K562 (cell line): ENCODE data around the gene TRIAP1.
"Not testable (repeated sequence)": the region's sequence is repeated elsewhere in the genome, so short reads cannot be mapped to it uniquely, and the experiment has no call there.

ENCODE experiments used
- CBX3 ChIP-seq, 2 experiments: IDR thresholded peaks; 1 replicate in 1 of 2; 2 replicates in 1 of 2; pipeline ENCODE4 v1.6.1; 2012; ENCODE audit warnings: inconsistent platforms in 2 of 2, low read length in 2 of 2, borderline replicate concordance in 1 of 2, control low read depth in 1 of 2
- JUNB ChIP-seq: fragments of 450-650 bp; formaldehyde crosslinking; conservative IDR thresholded peaks from 2 replicates; pipeline ENCODE4 v1.4.0; 2020; ENCODE audit warnings: mild to moderate bottlenecking
- L3MBTL2 ChIP-seq: fragments of 450-650 bp; IDR thresholded peaks from 2 replicates; pipeline ENCODE4 v1.6.1; 2016; ENCODE audit warnings: mild to moderate bottlenecking, moderate library complexity
- MEIS2 ChIP-seq: fragments of 450-650 bp; IDR thresholded peaks from 2 replicates; pipeline ENCODE4 v1.6.1; 2014; ENCODE audit warnings: mild to moderate bottlenecking; ENCODE audit not compliant: partially characterized antibody
- RAD21 ChIP-seq, 2 experiments: fragments of 250-450 bp in 1 of 2; fragments of 450-650 bp in 1 of 2; sonication (Bioruptor Pico) in 1 of 2; formaldehyde crosslinking in 1 of 2; IDR thresholded peaks in 1 of 2; conservative IDR thresholded peaks in 1 of 2; 2 replicates each; pipeline versions ENCODE4 v1.4.0 to v1.8.0; 2020 to 2022; ENCODE audit warnings: mild to moderate bottlenecking in 2 of 2, moderate library complexity in 1 of 2
- RFX5 ChIP-seq: IDR thresholded peaks from 2 replicates; pipeline ENCODE4 v1.6.1; 2011; ENCODE audit warnings: low read depth, mild to moderate bottlenecking, improper control_type of control experiment, low read length
- ZBED1 ChIP-seq: IDR thresholded peaks from 2 replicates; pipeline ENCODE4 v1.6.1; 2014
- ZNF707 ChIP-seq: fragments of 250-450 bp; sonication (Bioruptor Pico); conservative IDR thresholded peaks from 2 replicates; pipeline ENCODE4 v1.8.0; 2022; ENCODE audit warnings: inconsistent platforms, mild to moderate bottlenecking, moderate library complexity
- TF ChIP-seq, protein P1 (sequence below): sonication (generic); formaldehyde crosslinking; IDR thresholded peaks from 2 replicates; pipeline ENCODE4 v1.5.0; 2020; ENCODE audit warnings: missing genetic modification reagents
- TF ChIP-seq, protein P2 (sequence below), 3 experiments: IDR thresholded peaks in 2 of 3; conservative IDR thresholded peaks in 1 of 3; 2 replicates each; pipeline ENCODE4 v1.5.1; 2011 to 2012; ENCODE audit warnings: low read length in 3 of 3, mild to moderate bottlenecking in 3 of 3, control low read depth in 2 of 3, improper control_type of control experiment in 1 of 3, inconsistent platforms in 1 of 3, low read depth in 1 of 3, mixed read lengths in 1 of 3, moderate library complexity in 1 of 3; ENCODE audit not compliant: insufficient read depth in 2 of 3
- TF ChIP-seq, protein P3 (sequence below): fragments of 450-650 bp; IDR thresholded peaks from 2 replicates; pipeline ENCODE4 v1.6.1; 2016
- TF ChIP-seq, protein P4 (sequence below), 2 experiments: fragments of 450-650 bp; IDR thresholded peaks; 2 replicates each; pipeline ENCODE4 v1.6.1; 2016; ENCODE audit warnings: mild to moderate bottlenecking in 2 of 2, borderline replicate concordance in 1 of 2, low read depth in 1 of 2, moderate library complexity in 1 of 2

DNA sequence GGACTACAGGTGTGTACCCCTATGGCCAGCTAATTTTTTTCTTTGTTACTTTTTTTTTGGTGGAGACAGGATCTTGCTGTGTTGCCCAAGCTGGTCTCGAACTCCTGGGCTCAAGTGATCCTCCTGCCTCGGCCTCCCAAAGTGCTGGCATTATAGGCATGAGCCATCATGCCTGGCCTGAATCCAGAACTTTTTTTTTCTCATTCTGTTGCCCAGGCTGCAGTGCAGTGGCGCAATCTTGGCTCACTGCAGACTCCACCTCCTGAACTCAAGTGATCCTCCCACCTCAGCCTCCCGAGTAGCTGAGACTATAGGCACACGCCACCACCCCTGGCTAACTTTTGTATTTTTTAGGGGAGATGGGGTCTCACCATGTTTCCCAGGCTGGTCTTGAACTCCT is 6.3 kb upstream of the TRIAP1 start:
- not testable (repeated sequence) for TF ChIP-seq RAD21 (CRISPR knock-in tag; conservative IDR thresholded peaks at IDR 0.05 in 1 of 2, IDR thresholded peaks at IDR 0.05 in 1 of 2); ZNF707 (CRISPR knock-in tag); L3MBTL2; JUNB; RFX5; ZBED1; MEIS2; CBX3 (IDR thresholded peaks at IDR 0.05; ENCODE audit: borderline replicate concordance in 1 of 2, low read length in 2 of 2)
- TF ChIP-seq, protein P1, sequence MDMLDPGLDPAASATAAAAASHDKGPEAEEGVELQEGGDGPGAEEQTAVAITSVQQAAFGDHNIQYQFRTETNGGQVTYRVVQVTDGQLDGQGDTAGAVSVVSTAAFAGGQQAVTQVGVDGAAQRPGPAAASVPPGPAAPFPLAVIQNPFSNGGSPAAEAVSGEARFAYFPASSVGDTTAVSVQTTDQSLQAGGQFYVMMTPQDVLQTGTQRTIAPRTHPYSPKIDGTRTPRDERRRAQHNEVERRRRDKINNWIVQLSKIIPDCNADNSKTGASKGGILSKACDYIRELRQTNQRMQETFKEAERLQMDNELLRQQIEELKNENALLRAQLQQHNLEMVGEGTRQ (CRISPR knock-in tag) = not testable (repeated sequence)
- TF ChIP-seq, protein P2, sequence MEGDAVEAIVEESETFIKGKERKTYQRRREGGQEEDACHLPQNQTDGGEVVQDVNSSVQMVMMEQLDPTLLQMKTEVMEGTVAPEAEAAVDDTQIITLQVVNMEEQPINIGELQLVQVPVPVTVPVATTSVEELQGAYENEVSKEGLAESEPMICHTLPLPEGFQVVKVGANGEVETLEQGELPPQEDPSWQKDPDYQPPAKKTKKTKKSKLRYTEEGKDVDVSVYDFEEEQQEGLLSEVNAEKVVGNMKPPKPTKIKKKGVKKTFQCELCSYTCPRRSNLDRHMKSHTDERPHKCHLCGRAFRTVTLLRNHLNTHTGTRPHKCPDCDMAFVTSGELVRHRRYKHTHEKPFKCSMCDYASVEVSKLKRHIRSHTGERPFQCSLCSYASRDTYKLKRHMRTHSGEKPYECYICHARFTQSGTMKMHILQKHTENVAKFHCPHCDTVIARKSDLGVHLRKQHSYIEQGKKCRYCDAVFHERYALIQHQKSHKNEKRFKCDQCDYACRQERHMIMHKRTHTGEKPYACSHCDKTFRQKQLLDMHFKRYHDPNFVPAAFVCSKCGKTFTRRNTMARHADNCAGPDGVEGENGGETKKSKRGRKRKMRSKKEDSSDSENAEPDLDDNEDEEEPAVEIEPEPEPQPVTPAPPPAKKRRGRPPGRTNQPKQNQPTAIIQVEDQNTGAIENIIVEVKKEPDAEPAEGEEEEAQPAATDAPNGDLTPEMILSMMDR (IDR thresholded peaks at IDR 0.05 in 2 of 3, conservative IDR thresholded peaks at IDR 0.05 in 1 of 3; ENCODE audit: insufficient read depth in 2 of 3, low read depth in 1 of 3, low read length in 3 of 3) = not testable (repeated sequence)
- TF ChIP-seq, protein P3, sequence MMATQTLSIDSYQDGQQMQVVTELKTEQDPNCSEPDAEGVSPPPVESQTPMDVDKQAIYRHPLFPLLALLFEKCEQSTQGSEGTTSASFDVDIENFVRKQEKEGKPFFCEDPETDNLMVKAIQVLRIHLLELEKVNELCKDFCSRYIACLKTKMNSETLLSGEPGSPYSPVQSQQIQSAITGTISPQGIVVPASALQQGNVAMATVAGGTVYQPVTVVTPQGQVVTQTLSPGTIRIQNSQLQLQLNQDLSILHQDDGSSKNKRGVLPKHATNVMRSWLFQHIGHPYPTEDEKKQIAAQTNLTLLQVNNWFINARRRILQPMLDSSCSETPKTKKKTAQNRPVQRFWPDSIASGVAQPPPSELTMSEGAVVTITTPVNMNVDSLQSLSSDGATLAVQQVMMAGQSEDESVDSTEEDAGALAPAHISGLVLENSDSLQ = not testable (repeated sequence)
- TF ChIP-seq, protein P4, sequence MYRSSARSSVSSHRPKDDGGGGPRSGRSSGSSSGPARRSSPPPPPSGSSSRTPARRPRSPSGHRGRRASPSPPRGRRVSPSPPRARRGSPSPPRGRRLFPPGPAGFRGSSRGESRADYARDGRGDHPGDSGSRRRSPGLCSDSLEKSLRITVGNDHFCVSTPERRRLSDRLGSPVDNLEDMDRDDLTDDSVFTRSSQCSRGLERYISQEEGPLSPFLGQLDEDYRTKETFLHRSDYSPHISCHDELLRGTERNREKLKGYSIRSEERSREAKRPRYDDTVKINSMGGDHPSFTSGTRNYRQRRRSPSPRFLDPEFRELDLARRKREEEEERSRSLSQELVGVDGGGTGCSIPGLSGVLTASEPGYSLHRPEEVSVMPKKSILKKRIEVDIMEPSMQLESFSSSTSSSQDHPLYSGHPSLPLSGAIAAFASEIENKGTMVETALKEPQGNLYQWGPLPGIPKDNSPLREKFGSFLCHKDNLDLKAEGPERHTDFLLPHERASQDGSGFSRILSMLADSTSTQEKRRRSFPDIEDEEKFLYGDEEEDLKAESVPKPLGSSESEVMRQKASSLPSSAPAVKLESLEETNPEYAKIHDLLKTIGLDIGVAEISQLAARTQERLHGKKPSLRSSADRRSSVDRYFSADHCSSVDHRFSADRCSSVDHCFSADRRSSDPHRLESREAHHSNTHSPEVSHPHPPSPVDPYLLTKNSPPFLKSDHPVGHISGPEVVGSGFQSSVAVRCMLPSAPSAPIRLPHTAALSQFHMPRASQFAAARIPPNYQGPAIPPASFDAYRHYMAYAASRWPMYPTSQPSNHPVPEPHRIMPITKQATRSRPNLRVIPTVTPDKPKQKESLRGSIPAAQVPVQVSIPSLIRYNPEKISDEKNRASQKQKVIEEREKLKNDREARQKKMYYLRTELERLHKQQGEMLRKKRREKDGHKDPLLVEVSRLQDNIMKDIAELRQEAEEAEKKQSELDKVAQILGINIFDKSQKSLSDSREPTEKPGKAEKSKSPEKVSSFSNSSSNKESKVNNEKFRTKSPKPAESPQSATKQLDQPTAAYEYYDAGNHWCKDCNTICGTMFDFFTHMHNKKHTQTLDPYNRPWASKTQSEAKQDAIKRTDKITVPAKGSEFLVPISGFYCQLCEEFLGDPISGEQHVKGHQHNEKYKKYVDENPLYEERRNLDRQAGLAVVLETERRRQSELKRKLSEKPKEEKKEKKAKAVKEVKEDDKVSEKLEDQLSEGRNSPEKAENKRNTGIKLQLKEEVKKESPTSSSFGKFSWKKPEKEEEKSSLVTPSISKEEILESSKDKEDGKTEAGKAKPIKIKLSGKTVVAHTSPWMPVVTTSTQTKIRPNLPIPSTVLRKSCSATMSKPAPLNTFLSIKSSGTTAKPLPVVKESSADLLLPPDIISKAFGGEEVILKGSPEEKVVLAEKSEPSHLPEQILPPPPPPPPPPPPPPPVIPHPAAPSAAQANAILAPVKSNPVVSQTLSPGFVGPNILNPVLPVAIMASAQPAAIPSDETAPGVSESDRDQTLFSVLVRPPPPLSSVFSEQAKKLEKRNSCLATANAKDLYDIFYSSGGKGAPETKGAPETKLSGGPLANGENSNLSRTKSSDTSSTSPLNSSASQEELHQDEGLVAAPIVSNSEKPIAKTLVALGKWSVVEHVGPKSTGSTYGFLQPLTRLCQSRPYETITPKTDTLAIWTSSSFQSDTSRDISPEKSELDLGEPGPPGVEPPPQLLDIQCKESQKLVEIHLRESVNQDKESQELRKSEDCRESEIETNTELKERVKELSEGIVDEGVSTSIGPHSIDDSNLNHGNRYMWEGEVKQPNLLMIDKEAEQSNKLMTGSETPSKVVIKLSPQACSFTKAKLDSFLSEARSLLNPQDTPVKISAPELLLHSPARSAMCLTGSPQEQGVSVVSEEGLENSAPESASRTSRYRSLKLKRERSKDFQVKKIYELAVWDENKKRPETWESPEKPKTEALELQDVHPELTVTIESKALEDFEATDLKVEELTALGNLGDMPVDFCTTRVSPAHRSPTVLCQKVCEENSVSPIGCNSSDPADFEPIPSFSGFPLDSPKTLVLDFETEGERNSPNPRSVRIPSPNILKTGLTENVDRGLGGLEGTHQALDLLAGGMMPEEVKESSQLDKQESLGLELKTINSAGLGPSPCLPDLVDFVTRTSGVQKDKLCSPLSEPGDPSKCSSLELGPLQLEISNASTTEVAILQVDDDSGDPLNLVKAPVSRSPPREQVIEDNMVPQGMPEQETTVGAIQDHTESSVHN (IDR thresholded peaks at IDR 0.05; ENCODE audit: borderline replicate concordance in 1 of 2, low read depth in 1 of 2) = not testable (repeated sequence)
